HG02938 (cell line): ENCODE results near the gene DOP1B.

Experiments used
- ATAC-seq: cut with Tn5 transposase; IDR thresholded peaks from one replicate; pipeline ENCODE4 v1.9.1; 2021; ENCODE audit warnings: mild to moderate bottlenecking, moderate library complexity; ENCODE audit not compliant: unreplicated experiment

Gene DOP1B

DNA sequence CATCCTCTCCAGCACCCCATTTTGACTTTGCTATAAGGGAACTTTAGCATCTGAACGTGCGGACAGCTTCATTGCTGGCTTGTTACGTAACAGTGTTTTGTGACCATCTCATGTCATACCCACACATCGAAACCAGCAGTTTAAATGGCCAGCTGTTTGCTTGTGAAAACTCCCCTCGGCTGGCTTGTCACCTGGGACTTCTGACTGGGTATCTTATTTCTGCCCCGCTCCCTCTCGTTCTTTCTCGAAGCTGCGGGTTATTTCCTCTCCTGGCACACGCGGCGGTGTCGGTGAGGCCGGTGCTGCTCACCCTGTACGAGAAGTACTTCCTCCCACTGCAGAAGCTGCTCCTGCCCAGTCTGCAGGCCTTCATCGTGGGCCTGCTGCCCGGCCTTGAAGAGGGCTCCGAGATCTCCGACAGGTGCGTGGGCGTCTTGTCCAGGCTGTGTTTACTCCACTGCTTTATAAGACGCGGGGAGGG, 43.5 kb downstream of the DOP1B start:
- no peak for ATAC-seq

DNA sequence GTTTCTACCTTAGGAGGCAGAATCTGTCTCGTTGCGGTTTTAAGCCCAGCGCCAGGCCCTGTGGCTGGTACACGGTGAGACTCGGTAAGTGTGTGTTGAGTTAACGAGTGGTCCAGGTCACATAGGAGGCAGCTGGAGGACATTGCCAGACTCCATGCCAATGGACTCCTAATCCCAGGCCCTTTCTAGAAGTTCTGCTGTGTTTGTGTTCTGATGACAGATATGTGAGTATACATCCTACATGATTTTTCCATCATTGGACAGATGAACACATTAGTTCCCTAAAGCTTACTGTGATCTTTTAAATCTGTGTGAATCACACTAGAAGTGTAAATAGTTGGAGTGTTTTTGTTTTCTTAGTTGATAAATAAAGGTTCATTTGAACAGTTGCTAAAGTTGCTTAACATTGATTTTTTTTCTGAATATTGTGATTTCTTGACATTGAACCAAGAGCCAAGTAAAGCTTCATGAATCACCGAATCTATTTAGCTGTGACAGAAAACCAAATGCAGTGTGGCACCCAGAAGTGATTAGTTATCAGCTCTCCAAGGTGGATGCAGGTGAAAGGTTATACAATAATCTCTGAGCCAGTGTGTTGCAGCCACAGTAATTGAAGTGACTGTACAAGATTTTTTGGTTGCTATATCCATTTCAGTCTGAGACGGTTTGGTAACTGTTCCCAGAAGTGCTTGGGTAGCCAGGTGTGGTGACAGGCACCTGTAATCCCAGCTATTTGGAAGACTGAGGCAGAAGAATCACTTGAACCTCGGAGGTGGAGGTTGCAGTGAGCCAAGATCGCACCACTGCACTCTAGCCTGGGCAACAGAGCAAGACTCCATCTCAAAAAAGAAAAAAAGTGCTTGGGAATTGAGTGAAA, 46.3 kb downstream of the DOP1B start:
- ATAC-seq: no peak

DNA sequence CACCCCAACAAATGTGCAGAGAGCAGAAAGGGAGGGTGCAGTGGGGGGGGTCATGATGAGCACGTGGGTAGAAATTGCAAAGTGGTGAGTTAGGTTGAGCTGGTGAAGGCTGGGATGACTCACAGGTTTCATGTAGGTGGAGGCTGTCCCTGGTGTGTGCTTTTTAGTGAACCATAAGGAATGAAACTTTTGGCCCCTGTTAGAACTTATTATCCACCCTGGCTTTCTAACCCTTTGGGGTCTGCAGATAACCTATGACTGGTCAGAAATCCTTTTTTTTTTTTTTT, 46.9 kb downstream of the DOP1B start:
- no peak for ATAC-seq

GRCh38 chr21:36204980-36205379, 48.4 kb downstream of the DOP1B start:
- ATAC-seq: no peak

DNA sequence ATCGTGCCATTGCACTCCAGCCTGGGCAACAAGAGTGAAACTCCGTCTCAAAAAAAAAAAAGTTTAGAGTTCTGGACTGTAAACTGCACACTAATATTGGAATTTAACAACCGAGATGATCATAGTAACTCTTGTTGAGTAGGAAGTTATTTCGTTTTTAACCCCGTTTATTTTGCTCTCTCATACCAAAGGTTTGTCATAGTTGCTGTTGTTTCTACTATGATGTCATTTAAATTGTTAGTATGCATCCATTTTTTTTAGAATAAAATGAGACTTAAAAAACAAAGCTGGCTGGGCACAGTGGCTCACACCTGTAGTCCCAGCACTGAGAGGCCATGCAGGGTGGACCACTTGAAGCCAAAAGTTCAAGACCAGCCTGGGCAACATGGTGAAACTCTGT, 49.3 kb downstream of the DOP1B start:
- no peak for ATAC-seq
